ENCODE results near the gene RANBP17. TPM values are rescaled to one million over a fixed set of nuclear protein-coding genes. Genes with fewer than 3 reads are reported as not detected.

RANBP17 gene
- total RNA-seq, 1 experiment from 2014 or later, result 6.6 TPM

DNA sequence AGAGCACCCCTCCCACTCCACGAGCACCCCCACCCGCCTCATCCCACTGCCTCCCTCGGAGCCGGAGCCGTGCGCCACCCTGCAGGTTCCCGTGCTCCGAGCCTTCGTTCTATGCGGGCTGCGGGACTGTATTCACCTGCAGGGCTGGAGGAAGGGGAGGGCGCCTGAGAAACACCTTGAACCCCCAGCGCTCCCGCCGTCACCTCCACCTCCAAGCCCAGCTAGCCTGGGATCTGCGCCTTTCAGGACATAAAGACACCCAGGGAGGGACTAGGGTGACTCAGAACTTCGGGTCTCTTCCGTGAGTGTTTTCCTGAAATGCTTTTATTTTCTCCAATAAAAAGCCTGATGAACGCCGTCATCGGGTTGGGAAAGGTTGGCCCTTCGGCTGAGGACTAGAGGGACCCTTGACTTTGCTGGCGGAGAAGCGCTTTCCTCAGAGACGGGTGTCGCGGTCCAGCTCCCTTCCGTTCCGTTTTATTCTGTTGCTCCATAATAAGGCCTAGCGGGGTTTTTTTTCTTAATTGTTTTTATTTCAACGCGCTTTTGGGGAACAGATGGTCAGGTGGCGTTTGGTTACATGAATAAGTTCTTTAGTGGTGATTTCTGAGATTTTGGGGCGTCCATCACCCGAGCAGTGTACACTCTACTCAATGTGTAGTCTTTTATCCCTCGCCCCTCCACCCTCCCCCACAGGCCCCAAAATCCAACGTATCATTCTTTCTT lies 451.8 kb downstream of the RANBP17 start:
- no peak for DNase-seq (ENCODE audit: low read depth)
- in situ Hi-C loops (cut with HindIII; ENCODE audit: low pct_unique_long_range_greater_than_20kb, low sequenced_read_pairs), result no loop called here

DNA sequence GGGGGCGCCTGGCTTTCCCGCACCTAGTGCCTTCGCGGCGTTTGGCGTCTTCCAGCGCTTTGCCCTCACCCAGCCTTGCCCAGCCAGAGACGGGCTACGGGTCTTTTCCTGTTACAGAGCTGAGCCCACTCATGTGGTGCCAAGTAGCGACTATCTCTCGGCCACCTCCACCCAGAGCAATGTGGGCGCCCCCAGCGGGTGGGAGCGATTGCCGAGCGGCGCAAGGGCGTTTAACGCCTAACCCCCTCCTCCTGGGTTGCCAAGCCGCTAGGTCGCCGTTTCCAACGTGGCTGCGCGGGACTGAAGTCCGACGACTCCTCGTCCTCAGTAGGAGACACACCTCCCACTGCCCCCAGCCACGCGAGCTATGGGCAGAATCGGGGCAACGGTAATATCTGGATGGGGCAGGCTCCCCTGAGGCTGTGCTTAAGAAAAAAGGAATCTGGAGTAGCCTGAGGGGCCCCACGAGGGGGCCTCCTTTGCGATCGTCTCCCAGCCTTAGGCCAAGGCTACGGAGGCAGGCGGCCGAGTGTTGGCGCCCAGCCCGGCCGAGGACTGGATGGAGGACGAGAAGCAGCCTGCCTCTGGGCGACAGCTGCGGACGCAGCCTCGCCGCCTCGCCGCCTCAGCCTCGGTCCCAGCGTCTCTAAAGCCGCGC lies 453.0 kb downstream of the RANBP17 start:
- in situ Hi-C loops (cut with HindIII; ENCODE audit: low pct_unique_long_range_greater_than_20kb, low sequenced_read_pairs), result no loop called here
- no peak for DNase-seq (ENCODE audit: low read depth)

DNA sequence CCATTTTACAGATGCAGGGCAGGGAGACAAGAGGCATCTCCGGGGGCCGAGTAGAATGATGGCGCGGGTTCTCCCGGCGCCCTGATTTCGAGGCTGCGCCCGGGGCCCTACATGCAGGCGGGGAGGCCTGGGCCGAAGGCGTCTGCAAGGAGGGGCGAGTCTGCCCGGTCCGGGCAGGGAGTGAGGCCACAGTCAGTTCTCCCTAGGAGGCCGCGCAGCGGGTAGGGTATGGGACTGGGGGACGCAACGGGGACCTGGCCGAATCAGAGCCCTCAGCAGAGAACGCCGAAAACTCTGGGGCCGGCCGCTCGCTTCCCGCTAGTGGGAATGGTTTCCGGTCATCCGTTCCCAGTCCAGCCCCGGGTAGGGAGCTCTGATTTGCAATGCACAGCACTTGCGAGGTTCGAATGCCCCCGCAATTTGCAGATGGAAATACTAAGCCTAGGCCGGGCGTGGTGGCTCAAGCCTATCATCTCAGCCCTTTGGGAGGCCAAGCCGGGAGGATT lies 453.6 kb downstream of the RANBP17 start:
- in situ Hi-C loops (cut with HindIII; ENCODE audit: low pct_unique_long_range_greater_than_20kb, low sequenced_read_pairs), result no loop called here
- DNase-seq (ENCODE audit: low read depth), result no peak

DNA sequence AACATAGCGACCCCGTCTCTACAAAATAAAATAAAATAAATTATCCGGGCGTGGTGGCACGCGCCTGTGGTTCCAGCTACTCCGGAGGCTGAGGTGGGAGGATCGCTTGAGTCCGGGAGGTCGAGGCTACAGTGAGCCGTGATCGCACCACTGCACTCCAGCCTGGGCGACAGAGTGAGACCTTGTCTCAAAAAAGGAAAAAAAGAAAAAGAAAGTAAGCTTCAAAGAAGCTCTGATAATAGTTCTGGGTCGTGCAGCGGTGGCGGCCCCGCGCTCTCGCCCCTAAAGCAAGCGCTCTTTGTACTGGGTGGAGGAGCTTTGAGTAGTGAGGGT lies 454.1 kb downstream of the RANBP17 start:
- in situ Hi-C loops (cut with HindIII; ENCODE audit: low pct_unique_long_range_greater_than_20kb, low sequenced_read_pairs), result no loop called here
- no peak for DNase-seq (ENCODE audit: low read depth)

DNA sequence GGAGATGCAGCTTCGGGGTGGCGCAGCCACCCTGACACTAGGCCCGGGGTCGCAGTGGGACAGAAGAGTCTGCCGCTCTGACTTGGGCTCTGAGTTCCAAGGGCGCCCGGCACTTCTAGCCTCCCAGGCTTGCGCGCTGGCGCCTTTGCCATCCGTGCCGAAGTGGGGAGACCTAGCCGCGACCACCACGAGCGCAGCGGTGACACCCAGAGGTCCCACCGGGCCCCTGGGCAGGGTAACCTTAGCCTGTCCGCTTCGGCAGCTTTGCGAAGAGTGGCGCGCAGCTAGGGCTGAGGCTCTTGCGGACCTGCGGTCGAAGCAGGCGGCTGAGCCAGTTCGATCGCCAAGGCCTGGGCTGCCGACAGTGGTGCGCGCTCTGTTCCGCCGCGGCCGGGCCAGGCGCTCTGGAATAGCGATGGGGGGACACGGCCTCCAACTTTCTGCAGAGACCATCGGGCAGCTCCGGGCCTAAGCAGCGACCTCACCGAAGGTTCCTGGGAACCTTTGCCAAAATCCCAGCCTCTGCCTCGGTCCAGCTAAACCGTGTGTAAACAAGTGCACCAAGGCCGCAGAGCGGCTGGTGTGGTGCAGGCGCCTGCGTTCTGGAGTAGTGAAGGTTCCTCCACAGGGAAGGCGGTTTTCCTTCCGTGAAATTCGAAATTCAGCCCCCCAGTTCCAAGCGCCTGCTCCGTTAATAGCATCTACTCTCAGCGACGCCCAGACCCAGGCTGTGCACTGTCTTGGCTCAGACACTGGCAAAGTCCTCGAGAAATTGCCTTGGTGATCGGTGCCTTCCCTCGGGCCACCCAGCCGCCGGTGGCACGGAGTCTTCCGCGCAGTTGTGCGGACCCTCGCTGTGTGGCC lies 454.7 kb downstream of the RANBP17 start:
- DNase-seq (ENCODE audit: low read depth), result no peak
- in situ Hi-C loops (cut with HindIII; ENCODE audit: low pct_unique_long_range_greater_than_20kb, low sequenced_read_pairs), result no loop called here

DNA sequence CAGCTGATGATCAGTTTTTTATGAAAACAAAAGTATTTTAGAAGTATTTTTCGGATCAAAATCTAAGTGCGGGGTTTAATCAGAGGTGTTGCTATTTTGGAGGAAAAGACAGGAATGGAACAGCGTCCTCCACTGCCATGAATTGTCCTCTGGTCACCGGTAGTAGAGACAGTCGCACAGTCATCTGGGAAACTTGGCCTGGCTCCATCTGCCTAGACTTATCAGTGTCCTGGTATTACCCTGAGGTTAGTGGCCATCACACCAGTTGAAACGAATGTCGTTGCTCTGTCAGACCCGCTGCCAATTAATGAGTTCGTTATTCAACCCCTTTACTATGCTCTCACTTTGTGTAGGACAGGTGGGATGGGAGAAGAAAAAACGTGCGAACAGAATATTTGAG lies 455.4 kb downstream of the RANBP17 start:
- in situ Hi-C loops (cut with HindIII; ENCODE audit: low pct_unique_long_range_greater_than_20kb, low sequenced_read_pairs), result no loop called here

DNA sequence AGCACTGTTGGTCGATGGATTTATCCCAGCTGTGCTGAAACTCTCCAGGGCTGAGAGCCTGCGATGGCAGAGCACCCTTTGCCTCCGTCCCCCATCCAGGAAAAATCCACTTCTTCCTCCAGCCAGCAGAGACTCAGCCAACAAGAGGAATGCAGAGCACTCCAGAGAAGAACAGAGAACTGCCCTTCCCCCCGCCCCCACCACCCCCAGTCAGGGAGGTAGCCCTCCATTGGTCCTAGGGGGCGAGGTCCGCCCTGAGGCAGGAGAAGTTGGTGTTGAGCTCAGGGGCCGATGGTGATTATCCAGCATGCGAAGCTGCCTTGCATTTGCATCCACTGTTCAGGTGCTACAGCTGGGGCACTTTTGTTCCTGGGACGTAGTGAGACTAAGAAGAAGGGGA lies 456.2 kb downstream of the RANBP17 start:
- DNase-seq (ENCODE audit: low read depth), result no peak
- in situ Hi-C loops (cut with HindIII; ENCODE audit: low pct_unique_long_range_greater_than_20kb, low sequenced_read_pairs), result no loop called here

More for the DNA sequence above, 455.4 kb downstream of the RANBP17 start:
- no peak for DNase-seq (ENCODE audit: low read depth)

DNA sequence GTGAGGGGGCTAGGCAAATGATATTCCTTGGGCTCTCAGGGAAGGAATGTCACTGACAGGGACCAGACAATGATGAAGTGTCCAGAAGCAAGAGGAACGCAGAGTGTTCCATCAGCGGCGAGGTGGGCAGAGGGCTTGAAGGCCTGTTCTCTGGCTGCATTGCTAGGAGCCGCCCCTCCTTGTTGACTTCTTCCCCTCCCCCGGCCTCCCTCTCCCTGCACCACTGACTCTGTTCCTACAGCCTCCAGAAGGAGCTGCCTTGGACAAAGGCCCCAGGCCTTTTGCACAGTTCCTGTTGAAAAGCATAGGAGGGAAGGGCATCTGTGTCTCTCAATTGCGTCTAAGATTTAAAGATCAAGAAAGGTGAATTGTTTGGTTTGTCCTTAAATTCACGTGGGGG lies 459.6 kb downstream of the RANBP17 start:
- in situ Hi-C loops (cut with HindIII; ENCODE audit: low pct_unique_long_range_greater_than_20kb, low sequenced_read_pairs), result no loop called here
- no peak for DNase-seq (ENCODE audit: low read depth)

DNA sequence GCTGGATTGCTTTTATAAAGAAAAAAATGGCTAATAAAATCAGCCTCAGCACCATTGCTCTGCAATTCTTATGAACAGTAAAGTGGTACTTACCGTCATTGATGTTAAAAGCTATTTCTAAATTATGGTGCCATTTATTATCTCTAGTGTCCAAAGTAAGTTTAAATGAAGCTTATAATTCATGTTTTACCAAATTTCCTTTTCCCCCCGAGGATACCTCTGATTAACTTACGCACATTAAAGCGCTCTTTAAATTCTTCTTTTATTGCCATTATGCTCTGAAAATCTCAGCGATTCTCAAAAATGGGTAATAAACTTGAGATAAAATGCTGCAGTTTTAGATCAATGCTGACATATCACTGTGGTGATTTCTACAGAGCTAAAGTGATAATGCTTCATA lies 460.7 kb downstream of the RANBP17 start:
- DNase-seq (ENCODE audit: low read depth), result no peak
- in situ Hi-C loops (cut with HindIII; ENCODE audit: low pct_unique_long_range_greater_than_20kb, low sequenced_read_pairs), result no loop called here

DNA sequence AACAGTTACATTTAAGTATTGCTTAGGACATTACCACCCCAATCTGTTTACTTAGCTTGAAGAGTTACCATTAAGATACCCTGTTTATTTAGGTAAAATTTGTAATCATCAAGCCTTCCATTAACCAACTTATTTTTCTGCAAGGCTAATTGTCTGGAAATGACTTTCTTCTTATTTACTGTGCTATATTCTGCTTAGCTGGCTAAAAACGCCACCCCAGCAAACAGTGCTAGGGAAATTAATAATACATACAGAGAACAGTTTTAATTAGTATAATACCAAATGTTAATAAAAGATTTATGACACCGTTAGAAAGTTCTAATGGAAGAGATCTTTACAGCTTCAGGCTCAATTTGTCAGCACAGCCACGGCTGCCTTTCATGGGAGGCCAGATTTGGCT lies 461.2 kb downstream of the RANBP17 start:
- in situ Hi-C loops (cut with HindIII; ENCODE audit: low pct_unique_long_range_greater_than_20kb, low sequenced_read_pairs), result no loop called here
- DNase-seq (ENCODE audit: low read depth), result no peak

DNA sequence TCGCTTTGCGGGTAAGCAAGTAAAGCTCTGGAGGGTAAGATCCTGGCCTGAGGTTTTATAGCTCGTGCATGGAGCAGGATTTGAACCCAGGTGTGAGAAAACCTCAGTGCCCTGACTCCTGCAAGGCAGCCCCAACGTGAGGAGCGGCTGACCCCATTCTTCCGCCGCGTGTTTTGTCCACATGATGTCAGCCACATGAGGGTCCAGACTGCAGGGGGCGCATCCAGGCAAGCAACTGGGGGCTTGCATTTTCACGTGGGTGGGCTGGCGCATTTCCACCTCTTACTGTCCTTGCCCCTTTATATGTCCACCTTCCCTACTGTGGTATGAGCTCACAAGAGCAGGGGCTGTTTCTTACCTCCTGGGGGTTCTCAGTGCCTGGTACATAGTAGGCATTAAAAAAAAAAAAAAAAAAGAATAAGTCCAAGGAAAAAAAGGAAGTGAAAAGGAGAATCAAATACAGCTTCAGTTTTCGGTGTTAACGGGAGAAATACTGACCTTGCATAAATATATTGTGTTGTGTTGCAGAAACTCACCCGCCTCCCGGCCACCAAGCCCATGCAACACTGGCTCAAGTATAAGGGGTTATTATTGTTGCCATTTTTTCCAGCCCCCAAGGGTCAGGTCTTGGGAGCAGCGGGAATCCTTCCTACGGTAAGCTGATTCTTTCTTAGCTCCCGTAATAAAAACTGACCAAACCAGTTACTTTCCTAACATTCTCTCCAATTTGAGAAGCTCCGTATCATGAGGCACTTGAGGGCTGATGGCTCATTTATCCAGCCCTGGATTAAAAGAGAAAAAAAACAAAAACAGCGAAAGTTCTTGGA lies 462.2 kb downstream of the RANBP17 start:
- in situ Hi-C loops (cut with HindIII; ENCODE audit: low pct_unique_long_range_greater_than_20kb, low sequenced_read_pairs), result no loop called here
- DNase-seq (ENCODE audit: low read depth), result no peak

DNA sequence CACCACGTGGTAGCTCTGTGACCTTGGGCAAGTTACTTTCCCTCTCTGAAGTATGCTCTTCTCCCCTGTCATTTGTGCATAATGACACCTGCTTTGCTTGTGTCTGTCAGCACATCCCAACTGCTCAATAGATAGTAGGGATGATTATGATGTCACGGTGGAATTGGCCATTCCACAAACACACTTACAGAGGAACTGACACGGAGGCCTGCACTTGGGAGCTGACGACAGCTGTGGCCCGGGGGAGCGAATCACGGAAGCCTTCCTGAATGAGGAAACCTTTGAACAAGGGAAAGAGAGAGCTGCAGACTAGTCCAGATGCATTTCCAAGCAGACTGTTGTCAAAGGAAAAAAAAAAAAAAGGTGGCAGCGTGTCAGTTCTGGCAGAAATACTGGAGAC lies 468.2 kb downstream of the RANBP17 start:
- in situ Hi-C loops (cut with HindIII; ENCODE audit: low pct_unique_long_range_greater_than_20kb, low sequenced_read_pairs), result no loop called here
- no peak for DNase-seq (ENCODE audit: low read depth)

DNA sequence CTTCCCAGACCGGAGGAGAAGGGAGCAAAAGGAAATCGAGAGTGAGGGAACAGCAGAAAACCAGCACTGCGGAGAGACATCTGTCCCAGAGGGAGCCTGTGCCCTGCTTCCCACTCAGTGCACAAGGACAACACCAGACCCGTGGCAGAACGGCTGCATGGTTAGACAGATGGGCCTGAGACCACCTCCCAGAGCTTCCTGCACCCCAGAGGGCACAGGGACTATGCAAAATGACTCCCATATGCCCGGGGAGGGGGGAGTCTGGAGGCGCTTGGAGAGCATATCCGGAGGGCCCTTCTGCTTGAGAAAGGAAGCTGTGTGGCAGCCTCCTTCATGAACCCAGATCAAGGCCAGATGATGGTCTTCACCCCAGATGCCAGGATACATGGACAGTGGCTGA lies 473.8 kb downstream of the RANBP17 start:
- DNase-seq (ENCODE audit: low read depth), result no peak
- in situ Hi-C loops (cut with HindIII; ENCODE audit: low pct_unique_long_range_greater_than_20kb, low sequenced_read_pairs), result no loop called here

DNA sequence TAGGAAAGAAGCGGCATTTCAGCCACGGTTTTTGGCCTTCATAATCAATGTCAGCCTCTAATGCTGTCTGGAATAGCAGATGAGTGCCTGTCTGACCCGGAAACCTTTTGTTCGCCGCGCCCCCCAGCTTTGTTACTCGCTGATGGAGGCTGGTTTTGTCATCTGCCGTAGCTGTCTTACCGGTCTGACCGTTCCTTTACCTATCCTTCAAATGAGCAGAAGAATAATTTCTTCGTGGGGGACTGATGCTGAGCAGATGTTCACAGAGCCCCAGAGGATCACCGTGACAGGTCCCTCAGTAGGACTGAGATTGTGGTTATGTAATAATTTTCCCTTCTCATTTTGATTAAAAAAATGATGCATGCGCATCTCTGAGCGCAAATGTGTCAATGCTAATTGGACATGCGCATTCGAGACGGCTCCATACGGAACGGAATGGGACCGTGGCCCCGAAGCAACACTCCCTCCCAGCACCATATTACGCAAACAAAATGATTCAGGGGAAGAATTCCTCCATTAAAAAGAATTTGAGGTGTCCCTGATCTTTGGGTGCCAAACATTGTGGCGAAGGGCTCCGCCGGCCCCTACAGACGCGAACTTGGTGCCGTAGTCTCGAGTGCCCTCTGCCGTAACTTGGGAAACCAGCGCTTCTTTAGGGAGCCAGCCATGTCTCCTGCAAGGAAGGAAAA lies 474.8 kb downstream of the RANBP17 start:
- in situ Hi-C loops (cut with HindIII; ENCODE audit: low pct_unique_long_range_greater_than_20kb, low sequenced_read_pairs), result no loop called here
- DNase-seq (ENCODE audit: low read depth), result peak; percentile 61

DNA sequence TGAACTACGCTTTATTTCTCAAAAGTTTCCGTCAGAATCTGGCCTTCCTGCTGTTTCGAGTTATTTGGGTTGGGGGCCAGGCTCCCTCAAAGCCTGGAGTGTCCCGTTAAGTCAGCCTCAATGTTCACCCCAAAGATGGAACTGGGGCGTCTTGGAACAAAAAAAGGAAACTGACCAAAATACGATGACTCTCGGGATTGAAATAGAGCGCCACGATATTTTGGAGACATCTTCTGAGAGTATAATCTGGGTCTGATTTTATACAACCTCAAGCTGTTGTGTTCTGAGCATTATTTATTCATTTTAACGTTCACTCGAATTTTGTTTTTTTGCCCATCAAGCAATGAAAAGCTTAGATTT lies 475.4 kb downstream of the RANBP17 start:
- no peak for DNase-seq (ENCODE audit: low read depth)
- in situ Hi-C loops (cut with HindIII; ENCODE audit: low pct_unique_long_range_greater_than_20kb, low sequenced_read_pairs), result no loop called here

DNA sequence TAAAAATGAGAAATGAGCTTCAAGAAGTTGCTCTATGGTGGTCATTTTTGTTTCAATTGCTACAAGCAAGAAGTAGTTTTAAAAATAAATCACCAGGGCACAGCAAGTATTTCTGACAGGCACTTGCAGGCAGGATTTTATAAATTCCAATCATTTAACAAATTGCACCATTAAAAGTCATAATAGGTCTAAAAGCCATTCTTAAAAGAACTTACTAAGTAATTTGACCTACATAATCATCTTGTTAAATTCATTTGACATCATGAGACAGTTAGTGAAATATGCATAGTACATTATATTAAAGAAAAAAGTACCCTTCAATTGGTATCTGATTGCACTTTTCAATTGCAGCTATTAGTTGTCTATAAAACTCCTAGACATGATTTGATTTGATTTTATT lies 478.2 kb downstream of the RANBP17 start:
- in situ Hi-C loops (cut with HindIII; ENCODE audit: low pct_unique_long_range_greater_than_20kb, low sequenced_read_pairs), result no loop called here
- DNase-seq (ENCODE audit: low read depth), result no peak

DNA sequence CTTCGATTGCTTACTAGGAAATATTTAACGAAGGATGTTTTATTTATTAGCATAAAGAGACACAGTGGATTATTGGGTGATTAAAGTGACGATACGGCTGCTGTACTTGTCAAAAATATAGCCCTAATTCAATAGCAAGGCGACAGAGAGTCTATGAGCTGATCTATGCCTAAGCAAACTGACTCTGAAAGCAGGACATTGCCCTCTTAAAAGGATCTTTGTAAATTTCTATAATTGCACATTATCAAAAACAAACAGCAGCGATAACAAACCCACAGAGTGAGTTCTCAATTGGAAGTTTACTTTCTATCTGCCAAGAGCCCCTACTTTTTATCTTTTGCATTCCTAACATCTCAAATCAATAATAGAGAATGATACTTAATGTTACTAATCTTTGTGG lies 478.7 kb downstream of the RANBP17 start:
- DNase-seq (ENCODE audit: low read depth), result no peak
- in situ Hi-C loops (cut with HindIII; ENCODE audit: low pct_unique_long_range_greater_than_20kb, low sequenced_read_pairs), result no loop called here

All from Caki2 (cell line).